GM12878 (cell line): ENCODE data around the gene LARP4B. TPM values are rescaled to one million over a fixed set of nuclear protein-coding genes. Genes with fewer than 3 reads are reported as not detected.

ENCODE experiments used
- ATAC-seq: fragments of 200-7000 bp; cut with Tn5 transposase; 3 replicates; pipeline ENCODE4 v1.9.1; 2020; ENCODE audit warnings: mild to moderate bottlenecking, moderate library complexity
- BruUV-seq: library from RNA; stranded (reverse); fragments of 400-500 nt; replicated peaks from 2 replicates; lab custom pipeline; 2021; lab: Mats Ljungman, UMichigan
- CTCF ChIA-PET: fragments of 300-600 bp; sonication (Branson Sonifier 250); formaldehyde crosslinking; extraction: SDS; loops from one replicate; lab custom pipeline; 2021; ENCODE audit warnings: inconsistent platforms; lab: Yijun Ruan, JAX
- POLR2A ChIA-PET: fragments of 350-600 bp; formaldehyde crosslinking; extraction: SDS; loops from one replicate; lab custom pipeline; 2021; ENCODE audit warnings: inconsistent platforms; lab: Charles Lee
- RAD21 ChIA-PET: fragments of 300-600 bp; sonication (Branson Sonifier 250); formaldehyde crosslinking; loops from one replicate; lab custom pipeline; 2023; ENCODE audit warnings: antibody characterized with exemption; ENCODE audit not compliant: unreplicated experiment; lab: Charles Lee
- SMC1A ChIA-PET: fragments of 300-600 bp; sonication (Branson Sonifier 250); formaldehyde crosslinking; loops from one replicate; lab custom pipeline; 2023; ENCODE audit not compliant: unreplicated experiment, uncharacterized antibody; lab: Charles Lee
- DNase-seq: peaks from one replicate; pipeline ENCODE4 v3.0.0-alpha.2; 2011; ENCODE audit warnings: low read depth, low spot score
- FAIRE-seq: peaks from 3 replicates; lab custom pipeline; 2011; peaks lifted over from hg19 to GRCh38; lab: Jason Lieb, UNC
- H2AFZ ChIP-seq: 2 replicates; pipeline ENCODE4 v1.6.0; 2011; ENCODE audit warnings: low read depth, low read length, control low read depth; ENCODE audit not compliant: control insufficient read depth
- H3K27ac ChIP-seq: 2 replicates; pipeline ENCODE4 v1.5.1; 2011; ENCODE audit warnings: control low read depth; ENCODE audit not compliant: control insufficient read depth, insufficient read depth
- H3K27me3 ChIP-seq, 2 experiments: replicated peaks in 1 of 2; 2 replicates each; pipeline versions ENCODE4 v1.6.0 to v1.6.1; 2011; ENCODE audit warnings: low read length in 1 of 2; ENCODE audit not compliant: control insufficient read depth in 2 of 2, insufficient read depth in 2 of 2
- H3K36me3 ChIP-seq, 2 experiments: 2 replicates each; pipeline ENCODE4 v1.5.1; 2011; ENCODE audit warnings: low read length in 1 of 2; ENCODE audit not compliant: control insufficient read depth in 2 of 2, insufficient read depth in 2 of 2
- H3K4me1 ChIP-seq: 2 replicates; pipeline ENCODE4 v1.6.1; 2011; ENCODE audit warnings: mild to moderate bottlenecking, low read length, moderate library complexity, mixed read lengths; ENCODE audit not compliant: control insufficient read depth, insufficient read depth
- H3K4me2 ChIP-seq: 2 replicates; pipeline ENCODE4 v1.6.0; 2011; ENCODE audit warnings: control low read depth; ENCODE audit not compliant: control insufficient read depth, insufficient read depth
- H3K4me3 ChIP-seq: fragments of 200-600 bp; sonication (generic); 2 replicates; pipeline ENCODE4 v1.5.1; 2016
- H3K79me2 ChIP-seq: 2 replicates; pipeline ENCODE4 v1.6.0; 2011; ENCODE audit warnings: low read length; ENCODE audit not compliant: control insufficient read depth, insufficient read depth
- H3K9ac ChIP-seq: 2 replicates; pipeline ENCODE4 v1.8.0; 2011; ENCODE audit warnings: low read length, control low read depth, mixed read lengths; ENCODE audit not compliant: control insufficient read depth, insufficient read depth
- H3K9me3 ChIP-seq: replicated peaks from 3 replicates; pipeline ENCODE4 v1.5.1; 2011; ENCODE audit warnings: mild to moderate bottlenecking, low read length; ENCODE audit not compliant: control insufficient read depth, insufficient read depth
- H4K20me1 ChIP-seq: 2 replicates; pipeline ENCODE4 v1.6.0; 2011; ENCODE audit not compliant: control insufficient read depth, insufficient read depth
- CTCF ChIP-seq, 3 experiments: IDR thresholded peaks in 2 of 3; conservative IDR thresholded peaks in 1 of 3; 2 replicates each; pipeline ENCODE4 v1.5.1; 2011; ENCODE audit warnings: low read depth in 3 of 3, low read length in 3 of 3, mild to moderate bottlenecking in 3 of 3, control low read depth in 2 of 3, moderate library complexity in 2 of 3, inconsistent platforms in 1 of 3, mixed read lengths in 1 of 3; ENCODE audit not compliant: control insufficient read depth in 2 of 3, insufficient read depth in 1 of 3; ENCODE audit errors: extremely low read depth in 1 of 3
- MTA2 ChIP-seq: fragments of 450-650 bp; IDR thresholded peaks from 2 replicates; pipeline ENCODE4 v1.6.1; 2016; ENCODE audit warnings: low read depth, mild to moderate bottlenecking, moderate library complexity
- SUPT20H ChIP-seq: IDR thresholded peaks from 2 replicates; pipeline ENCODE4 v1.6.1; 2011; ENCODE audit warnings: low read depth, mild to moderate bottlenecking, low read length, moderate library complexity, borderline replicate concordance; ENCODE audit not compliant: control insufficient read depth
- ZNF217 ChIP-seq: fragments of 450-650 bp; IDR thresholded peaks from 2 replicates; pipeline ENCODE4 v1.6.1; 2017; ENCODE audit warnings: antibody characterized with exemption, mild to moderate bottlenecking
- WGBS: methylation state at CpG from one replicate; pipeline ENCODE4 v1.1.6; 2016; ENCODE audit warnings: low lambda C conversion rate; ENCODE audit not compliant: insufficient replicate concordance, insufficient coverage; ENCODE audit errors: missing lambda C conversion rate; 5-methylcytosine and 5-hydroxymethylcytosine counted together
- in situ Hi-C: fragments of 300-500 bp; cut with MboI; formaldehyde crosslinking; loops from 9 replicates; pipeline ENCODE4 v1.14.3; 2018; ENCODE audit warnings: mixed read lengths
- intact Hi-C: fragments of 100-400 bp; cut with micrococcal nuclease; formaldehyde crosslinking; loops from one replicate; pipeline ENCODE4 v1.14.2; 2022; ENCODE audit not compliant: unreplicated experiment
- polyA plus RNA-seq, 11 experiments: library from polyadenylated mRNA; depleted of rRNA in 4 of 11; unstranded in 6 of 11; stranded (reverse) in 5 of 11; fragments of >200 nt; fragmentation: Nextera tagmentation in 4 of 11; fragmentation: Illumina TruSeq in 1 of 11; extraction: Ambion mirVana in 4 of 11; extraction: Trizol in 1 of 11; gene quantifications; 1 replicate in 1 of 11; 2 replicates in 10 of 11; pipeline versions ENCODE4 v1.2.1 to v1.2.3, GENCODE V29; 2011 to 2016; ENCODE audit warnings: inconsistent platforms in 2 of 11, missing spikeins in 2 of 11, low read depth in 1 of 11
- total RNA-seq, 4 experiments: library from RNA; depleted of rRNA in 3 of 4; stranded (reverse); fragments of >200 nt in 3 of 4; fragmentation: Illumina TruSeq in 1 of 4; extraction: Trizol in 1 of 4; gene quantifications; 2 replicates each; pipeline versions ENCODE4 v1.2.1 to v1.2.3, GENCODE V29; 2013 to 2021

Gene LARP4B
- total and polyA plus RNA-seq, 10 of the 15 experiments (the other 5 are each of a cell fraction or from before 2014, with no cell fraction given): 10.5 to 119 (median 39.4) TPM

- TF ChIP-seq ZNF217 (no peak), MTA2 (no peak)
Measured at GRCh38 chr10:850093-850492, 81.4 kb downstream of the LARP4B start (continued).

GRCh38 chr10:847868-848267 lies 83.6 kb downstream of the LARP4B start:
- peaks cover 15% of the 10 kb centered on the region for H3K4me1 ChIP-seq
- H3K27ac ChIP-seq: no peak overlapping the region
- DNase-seq (no peak), ATAC-seq (no peak), FAIRE-seq (no peak)
- H3K4me3 ChIP-seq: no peak overlapping the region
- intact Hi-C loops: no loop called here
- peaks cover 17 to 34% of the 10 kb centered on the region in 2 experiments for H3K36me3 ChIP-seq
- no TSS peak for BruUV-seq
- no peaks in the 10 kb centered on the region; the same call in none of the 2 replicates for H4K20me1 ChIP-seq
- H3K79me2 ChIP-seq: peaks cover 35% of the 10 kb centered on the region
- SMC1A ChIA-PET: interaction anchor here (0.6 to 1.1 kb wide), 2 partner anchors 18 to 221 kb away, joined by 3 read pairs; no protein-coding TSS in a partner anchor
- no peaks in the 10 kb centered on the region for H3K27me3 ChIP-seq
- H2AFZ ChIP-seq: no peak overlapping the region
- TF ChIP-seq SUPT20H (no peak), CTCF (IDR thresholded peaks at IDR 0.05 in 2 of 3, conservative IDR thresholded peaks at IDR 0.05 in 1 of 3; ENCODE audit: control insufficient read depth in 2 of 3, extremely low read depth in 1 of 3, insufficient read depth in 1 of 3, low read depth in 3 of 3, low read length in 3 of 3) (0 out of 6 replicates have a peak, but pooled peaks of 1 of the 3 experiments have one; percentile 4)
- POLR2A ChIA-PET: no interaction called here
- in situ Hi-C loops: no loop called here
- peaks cover 4% of the 10 kb centered on the region for H3K9me3 ChIP-seq
- RAD21 ChIA-PET: no interaction called here
- H3K4me2 ChIP-seq: no peak overlapping the region
- no peak overlapping the region for H3K9ac ChIP-seq
- CTCF ChIA-PET: no interaction called here
- 78% methylated on average over 7 of the region's 7 CpGs for WGBS
